K562 (cell line): Measurements from ENCODE around the gene C11orf65. TPM values are rescaled to one million over a fixed set of nuclear protein-coding genes. Genes with fewer than 3 reads are reported as not detected.

ENCODE experiments used
- BMI1 ChIP-seq: fragments of 150-350 bp; IDR thresholded peaks from 2 replicates; pipeline ENCODE4 v1.6.1; 2014; ENCODE audit warnings: low read length
- DACH1 ChIP-seq: fragments of 450-650 bp; IDR thresholded peaks from 2 replicates; pipeline ENCODE4 v1.6.1; 2018; ENCODE audit not compliant: partially characterized antibody
- FIP1L1 ChIP-seq: fragments of 200-400 bp; formaldehyde crosslinking; IDR thresholded peaks from 2 replicates; pipeline ENCODE4 v1.6.1; 2018; ENCODE audit warnings: mild to moderate bottlenecking, low read depth, low read length; ENCODE audit not compliant: poor library complexity, severe bottlenecking
- FOXM1 ChIP-seq, 2 experiments: fragments of 450-650 bp in 1 of 2; sonication (generic) in 1 of 2; formaldehyde crosslinking in 1 of 2; IDR thresholded peaks; 2 replicates each; pipeline versions ENCODE4 v1.6.1 to v1.9.0; 2017 to 2022; ENCODE audit warnings: low read depth in 2 of 2, mild to moderate bottlenecking in 2 of 2, missing genetic modification reagents in 1 of 2, moderate library complexity in 1 of 2
- GABPB1 ChIP-seq: sonication (generic); formaldehyde crosslinking; IDR thresholded peaks from 2 replicates; pipeline ENCODE4 v1.8.0; 2022; ENCODE audit warnings: mild to moderate bottlenecking, missing genetic modification reagents
- HDAC3 ChIP-seq: fragments of 450-650 bp; IDR thresholded peaks from 2 replicates; pipeline ENCODE4 v1.6.1; 2018; ENCODE audit warnings: borderline replicate concordance, mild to moderate bottlenecking, moderate library complexity; ENCODE audit not compliant: partially characterized antibody
- MCM7 ChIP-seq, 2 experiments: fragments of 450-650 bp; IDR thresholded peaks; 2 replicates each; pipeline ENCODE4 v1.6.1; 2016 to 2018
- NCOA6 ChIP-seq: fragments of 450-650 bp; IDR thresholded peaks from 2 replicates; pipeline ENCODE4 v1.6.1; 2017; ENCODE audit warnings: mild to moderate bottlenecking
- PHTF2 ChIP-seq: fragments of 250-450 bp; sonication (Bioruptor Pico); IDR thresholded peaks from 2 replicates; pipeline ENCODE4 v1.5.0; 2021; ENCODE audit warnings: mild to moderate bottlenecking
- RBFOX2 ChIP-seq: fragments of 200-400 bp; formaldehyde crosslinking; IDR thresholded peaks from 2 replicates; pipeline ENCODE4 v1.6.1; 2017; ENCODE audit warnings: low read depth, mild to moderate bottlenecking, low read length, moderate library complexity
- RBM14 ChIP-seq: fragments of 200-400 bp; formaldehyde crosslinking; IDR thresholded peaks from 2 replicates; pipeline ENCODE4 v1.6.1; 2018; ENCODE audit warnings: low read depth, mild to moderate bottlenecking, low read length, moderate library complexity, borderline replicate concordance; ENCODE audit not compliant: insufficient read depth
- SAP30 ChIP-seq: fragments of 200-600 bp; sonication (generic); IDR thresholded peaks from 2 replicates; pipeline ENCODE4 v1.6.1; 2012; ENCODE audit warnings: borderline replicate concordance, low read depth, mild to moderate bottlenecking, moderate library complexity, low read length, control low read depth, inconsistent platforms; ENCODE audit not compliant: insufficient read depth, poor library complexity, severe bottlenecking
- TRIM28 ChIP-seq: fragments of 450-650 bp; IDR thresholded peaks from 2 replicates; pipeline ENCODE4 v1.6.1; 2017
- ZC3H11A ChIP-seq: IDR thresholded peaks from 2 replicates; pipeline ENCODE4 v1.6.1; 2012; ENCODE audit warnings: low read depth, low read length, improper control_type of control experiment
- ZNF311 ChIP-seq: fragments of 250-450 bp; sonication (Bioruptor Pico); IDR thresholded peaks from 2 replicates; pipeline ENCODE4 v1.4.0; 2020; ENCODE audit warnings: mild to moderate bottlenecking, moderate library complexity
- ZNF780A ChIP-seq: fragments of 250-450 bp; sonication (Bioruptor Pico); IDR thresholded peaks from 2 replicates; pipeline ENCODE4 v1.5.0; 2021; ENCODE audit warnings: mild to moderate bottlenecking
- polyA plus RNA-seq, 8 experiments: library from polyadenylated mRNA; depleted of rRNA in 4 of 8; stranded (reverse) in 5 of 8; unstranded in 3 of 8; fragments of >200 nt; fragmentation: Nextera tagmentation in 2 of 8; fragmentation: Illumina TruSeq in 1 of 8; extraction: Ambion mirVana in 2 of 8; extraction: Trizol in 1 of 8; gene quantifications; 2 replicates each; pipeline versions ENCODE4 v1.2.1 to v1.2.3, GENCODE V29; 2011 to 2014; ENCODE audit warnings: inconsistent platforms in 1 of 8, missing spikeins in 1 of 8
- total RNA-seq, 7 experiments: library from RNA; depleted of rRNA in 6 of 7; stranded (reverse); fragments of >200 nt in 6 of 7; fragmentation: Illumina TruSeq in 2 of 7; extraction: Trizol in 2 of 7; gene quantifications; 2 replicates each; pipeline versions ENCODE4 v1.2.1 to v1.2.3, GENCODE V29; 2011 to 2021; ENCODE audit warnings: low replicate concordance in 1 of 7
- TF ChIP-seq, protein P1 (sequence below): fragments of 200-800 bp; sonication (Bioruptor generic); IDR thresholded peaks from 2 replicates; pipeline ENCODE4 v1.6.1; 2017; ENCODE audit warnings: missing genetic modification characterization, missing compliant biosample characterization
- TF ChIP-seq, protein P2 (sequence below), 2 experiments: fragments of 250-450 bp in 1 of 2; fragments of 450-650 bp in 1 of 2; sonication (Bioruptor Pico) in 1 of 2; IDR thresholded peaks; 2 replicates each; pipeline versions ENCODE4 v1.6.1 to v1.8.0; 2016 to 2021; ENCODE audit warnings: mild to moderate bottlenecking in 2 of 2, moderate library complexity in 2 of 2, missing compliant biosample characterization in 1 of 2, missing genetic modification characterization in 1 of 2
- TF ChIP-seq, protein P3 (sequence below): sonication (generic); formaldehyde crosslinking; IDR thresholded peaks from 2 replicates; pipeline ENCODE4 v1.8.0; 2023; ENCODE audit warnings: mild to moderate bottlenecking, missing genetic modification reagents
- TF ChIP-seq, protein P4 (sequence below), 3 experiments: fragments of 200-800 bp in 1 of 3; fragments of 250-450 bp in 1 of 3; fragments of 450-650 bp in 1 of 3; sonication (Bioruptor Pico) in 1 of 3; sonication (Bioruptor generic) in 1 of 3; formaldehyde crosslinking in 1 of 3; IDR thresholded peaks; 2 replicates each; pipeline versions ENCODE4 v1.6.1 to v1.8.0; 2016 to 2022; ENCODE audit warnings: mild to moderate bottlenecking in 2 of 3, missing genetic modification characterization in 2 of 3, missing compliant biosample characterization in 1 of 3, moderate library complexity in 1 of 3

C11orf65 gene
- total and polyA plus RNA-seq, 9 of the 15 experiments (the other 6 are each of a cell fraction or from before 2014, with no cell fraction given): 1.0 to 2.1 (median 1.2) TPM

- TF ChIP-seq ZC3H11A: no peak
- no peak; the same call in 1 of the 2 replicates for TF ChIP-seq NCOA6
- no peak for TF ChIP-seq BMI1
- TF ChIP-seq, protein P1, sequence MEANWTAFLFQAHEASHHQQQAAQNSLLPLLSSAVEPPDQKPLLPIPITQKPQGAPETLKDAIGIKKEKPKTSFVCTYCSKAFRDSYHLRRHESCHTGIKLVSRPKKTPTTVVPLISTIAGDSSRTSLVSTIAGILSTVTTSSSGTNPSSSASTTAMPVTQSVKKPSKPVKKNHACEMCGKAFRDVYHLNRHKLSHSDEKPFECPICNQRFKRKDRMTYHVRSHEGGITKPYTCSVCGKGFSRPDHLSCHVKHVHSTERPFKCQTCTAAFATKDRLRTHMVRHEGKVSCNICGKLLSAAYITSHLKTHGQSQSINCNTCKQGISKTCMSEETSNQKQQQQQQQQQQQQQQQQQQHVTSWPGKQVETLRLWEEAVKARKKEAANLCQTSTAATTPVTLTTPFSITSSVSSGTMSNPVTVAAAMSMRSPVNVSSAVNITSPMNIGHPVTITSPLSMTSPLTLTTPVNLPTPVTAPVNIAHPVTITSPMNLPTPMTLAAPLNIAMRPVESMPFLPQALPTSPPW: no peak; the same call in 1 of the 2 replicates
- no peak for TF ChIP-seq PHTF2 (CRISPR knock-in tag)
- no peak for TF ChIP-seq HDAC3
- TF ChIP-seq FOXM1 (IDR thresholded peaks at IDR 0.05; ENCODE audit: low read depth): no peak; the same call in 1 of the 2 replicates
- no peak for TF ChIP-seq FOXM1 (CRISPR knock-in tag; IDR thresholded peaks at IDR 0.05; ENCODE audit: low read depth)
- TF ChIP-seq SAP30: no peak
- no peak for TF ChIP-seq MCM7 (IDR thresholded peaks at IDR 0.05)
- no peak for TF ChIP-seq RBM14
- TF ChIP-seq GABPB1: peak; percentile 33
- TF ChIP-seq ZNF311: no peak
- TF ChIP-seq ZNF780A (CRISPR knock-in tag): no peak
- TF ChIP-seq FIP1L1: no peak
- no peak for TF ChIP-seq DACH1
- no peak for TF ChIP-seq RBFOX2
- TF ChIP-seq, protein P2, sequence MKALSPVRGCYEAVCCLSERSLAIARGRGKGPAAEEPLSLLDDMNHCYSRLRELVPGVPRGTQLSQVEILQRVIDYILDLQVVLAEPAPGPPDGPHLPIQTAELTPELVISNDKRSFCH (CRISPR knock-in tag; IDR thresholded peaks at IDR 0.05): no peak
- TF ChIP-seq, protein P2 (tag; IDR thresholded peaks at IDR 0.05): no peak
- TF ChIP-seq TRIM28: no peak
- TF ChIP-seq, protein P3, sequence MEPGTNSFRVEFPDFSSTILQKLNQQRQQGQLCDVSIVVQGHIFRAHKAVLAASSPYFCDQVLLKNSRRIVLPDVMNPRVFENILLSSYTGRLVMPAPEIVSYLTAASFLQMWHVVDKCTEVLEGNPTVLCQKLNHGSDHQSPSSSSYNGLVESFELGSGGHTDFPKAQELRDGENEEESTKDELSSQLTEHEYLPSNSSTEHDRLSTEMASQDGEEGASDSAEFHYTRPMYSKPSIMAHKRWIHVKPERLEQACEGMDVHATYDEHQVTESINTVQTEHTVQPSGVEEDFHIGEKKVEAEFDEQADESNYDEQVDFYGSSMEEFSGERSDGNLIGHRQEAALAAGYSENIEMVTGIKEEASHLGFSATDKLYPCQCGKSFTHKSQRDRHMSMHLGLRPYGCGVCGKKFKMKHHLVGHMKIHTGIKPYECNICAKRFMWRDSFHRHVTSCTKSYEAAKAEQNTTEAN (CRISPR knock-in tag): no peak
- TF ChIP-seq, protein P4, sequence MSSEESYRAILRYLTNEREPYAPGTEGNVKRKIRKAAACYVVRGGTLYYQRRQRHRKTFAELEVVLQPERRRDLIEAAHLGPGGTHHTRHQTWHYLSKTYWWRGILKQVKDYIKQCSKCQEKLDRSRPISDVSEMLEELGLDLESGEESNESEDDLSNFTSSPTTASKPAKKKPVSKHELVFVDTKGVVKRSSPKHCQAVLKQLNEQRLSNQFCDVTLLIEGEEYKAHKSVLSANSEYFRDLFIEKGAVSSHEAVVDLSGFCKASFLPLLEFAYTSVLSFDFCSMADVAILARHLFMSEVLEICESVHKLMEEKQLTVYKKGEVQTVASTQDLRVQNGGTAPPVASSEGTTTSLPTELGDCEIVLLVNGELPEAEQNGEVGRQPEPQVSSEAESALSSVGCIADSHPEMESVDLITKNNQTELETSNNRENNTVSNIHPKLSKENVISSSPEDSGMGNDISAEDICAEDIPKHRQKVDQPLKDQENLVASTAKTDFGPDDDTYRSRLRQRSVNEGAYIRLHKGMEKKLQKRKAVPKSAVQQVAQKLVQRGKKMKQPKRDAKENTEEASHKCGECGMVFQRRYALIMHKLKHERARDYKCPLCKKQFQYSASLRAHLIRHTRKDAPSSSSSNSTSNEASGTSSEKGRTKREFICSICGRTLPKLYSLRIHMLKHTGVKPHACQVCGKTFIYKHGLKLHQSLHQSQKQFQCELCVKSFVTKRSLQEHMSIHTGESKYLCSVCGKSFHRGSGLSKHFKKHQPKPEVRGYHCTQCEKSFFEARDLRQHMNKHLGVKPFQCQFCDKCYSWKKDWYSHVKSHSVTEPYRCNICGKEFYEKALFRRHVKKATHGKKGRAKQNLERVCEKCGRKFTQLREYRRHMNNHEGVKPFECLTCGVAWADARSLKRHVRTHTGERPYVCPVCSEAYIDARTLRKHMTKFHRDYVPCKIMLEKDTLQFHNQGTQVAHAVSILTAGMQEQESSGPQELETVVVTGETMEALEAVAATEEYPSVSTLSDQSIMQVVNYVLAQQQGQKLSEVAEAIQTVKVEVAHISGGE (CRISPR knock-in tag; IDR thresholded peaks at IDR 0.05): no peak
Measured at GRCh38 chr11:108497317-108498045, 30.2 kb upstream of the C11orf65 start (continued).
